ENCODE measurements around the gene CCDC6.
"Not testable (repeated sequence)": the region's sequence is repeated elsewhere in the genome, so short reads cannot be mapped to it uniquely, and the experiment has no call there.

- not testable (repeated sequence) for TF ChIP-seq CTCF, POLR2A (IDR thresholded peaks at IDR 0.05)
Measured at GRCh38 chr10:59953711-59954110, 47.4 kb upstream of the CCDC6 start.

All from testis (tissue), 2 donors.